ENCODE measurements around the gene APBB2.

The APBB2 gene

DNA sequence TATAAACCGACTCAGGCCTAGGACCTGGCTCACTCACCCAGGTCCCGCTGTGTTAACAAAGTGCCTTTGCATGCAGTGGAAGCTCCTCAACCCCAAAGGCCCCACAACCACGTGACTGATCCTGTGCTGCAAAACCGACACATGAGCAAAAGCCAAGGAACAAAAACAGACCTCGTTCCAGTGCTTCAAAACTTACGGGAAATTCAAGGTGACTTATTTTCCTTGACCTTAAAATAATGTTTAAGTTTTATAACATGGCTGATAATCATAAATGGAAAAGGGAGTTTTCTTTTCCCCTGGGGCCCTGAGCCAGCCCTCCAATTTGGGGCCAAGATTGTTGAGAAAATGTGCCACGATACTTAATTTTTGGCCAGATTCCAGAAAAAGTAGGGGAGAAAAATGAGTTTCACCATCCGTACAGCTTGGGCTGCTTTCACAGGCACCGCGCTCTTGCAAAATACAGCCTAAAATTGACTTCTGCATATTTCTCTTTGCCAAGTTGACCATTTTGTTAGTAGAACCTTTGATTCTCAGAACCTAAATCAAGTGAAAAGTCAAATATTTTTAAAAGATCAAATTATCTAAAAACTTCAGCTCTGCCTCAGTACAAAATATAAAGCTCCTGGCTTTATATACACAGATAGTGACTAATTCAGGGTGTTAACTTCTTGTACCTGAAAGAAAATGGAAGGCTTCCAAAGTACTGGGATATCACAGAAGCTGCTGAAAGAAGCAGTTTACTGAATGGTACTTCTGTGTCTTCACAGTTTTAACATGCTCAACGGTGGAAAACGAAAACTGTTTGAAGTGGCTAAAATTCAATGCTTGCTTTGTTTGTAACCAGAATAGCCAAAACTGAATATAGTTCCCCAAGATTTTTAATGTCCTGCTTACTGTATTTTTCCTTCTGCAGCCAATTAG, 93.8 kb downstream of the APBB2 start:
- H3K27ac ChIP-seq: peak overlapping the region; percentile 64
- no peak for DNase-seq (ENCODE audit: low read depth, low spot score)

- no peak for DNase-seq (ENCODE audit: low read depth, low spot score)
- H3K27ac ChIP-seq: peak overlapping the region; percentile 64
Measured at GRCh38 chr4:41119867-41120295, 94.5 kb downstream of the APBB2 start.

GRCh38 chr4:41111791-41112190, 102.6 kb downstream of the APBB2 start:
- DNase-seq (ENCODE audit: low read depth, low spot score): no peak
- no peak overlapping the region for H3K27ac ChIP-seq

DNA sequence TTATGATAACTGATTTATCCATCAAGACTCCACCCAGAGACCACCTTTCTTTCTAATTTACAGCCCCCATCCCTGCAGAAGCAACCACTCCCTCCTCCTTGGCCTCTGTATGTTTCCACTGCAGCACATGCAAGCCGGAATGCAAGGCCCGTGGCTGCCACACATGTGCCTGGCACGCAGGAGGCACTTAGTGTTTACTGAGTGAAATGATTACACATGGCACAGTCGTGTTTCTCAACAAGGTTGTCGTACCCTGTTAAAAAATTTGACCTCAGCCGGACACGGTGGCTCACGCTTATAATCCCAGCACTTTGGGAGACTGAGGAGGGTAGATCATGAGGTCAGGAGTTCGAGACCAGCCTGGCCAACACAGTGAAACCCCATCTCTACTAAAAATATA, 104.3 kb downstream of the APBB2 start:
- no peak overlapping the region for H3K27ac ChIP-seq
- no peak for DNase-seq (ENCODE audit: low read depth, low spot score)

- DNase-seq (ENCODE audit: low read depth, low spot score): no peak
- no peak overlapping the region for H3K27ac ChIP-seq
Measured at GRCh38 chr4:41108481-41108880, 105.9 kb downstream of the APBB2 start.

GRCh38 chr4:41106694-41107419, 107.5 kb downstream of the APBB2 start:
- no peak overlapping the region for H3K27ac ChIP-seq
- DNase-seq (ENCODE audit: low read depth, low spot score): no peak

DNA sequence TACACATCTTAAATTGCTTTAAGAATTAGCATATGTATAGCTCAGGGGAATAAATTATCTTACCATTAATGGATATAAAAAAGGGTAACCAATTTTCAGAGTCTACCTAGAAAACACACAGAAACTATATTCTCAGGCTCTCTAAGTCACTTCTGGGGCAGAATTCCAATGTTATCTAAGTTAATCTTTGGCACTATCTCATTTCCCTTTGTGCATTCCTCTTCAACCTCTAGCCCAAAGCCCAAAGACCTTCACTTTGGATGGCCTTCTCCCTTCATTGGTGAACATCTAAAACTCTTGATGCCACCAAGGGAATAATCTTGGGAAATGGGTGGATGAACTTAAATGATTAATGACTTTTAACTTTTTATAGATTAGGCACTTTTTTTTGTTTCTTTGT, 108.3 kb downstream of the APBB2 start:
- no peak overlapping the region for H3K27ac ChIP-seq
- no peak for DNase-seq (ENCODE audit: low read depth, low spot score)

DNA sequence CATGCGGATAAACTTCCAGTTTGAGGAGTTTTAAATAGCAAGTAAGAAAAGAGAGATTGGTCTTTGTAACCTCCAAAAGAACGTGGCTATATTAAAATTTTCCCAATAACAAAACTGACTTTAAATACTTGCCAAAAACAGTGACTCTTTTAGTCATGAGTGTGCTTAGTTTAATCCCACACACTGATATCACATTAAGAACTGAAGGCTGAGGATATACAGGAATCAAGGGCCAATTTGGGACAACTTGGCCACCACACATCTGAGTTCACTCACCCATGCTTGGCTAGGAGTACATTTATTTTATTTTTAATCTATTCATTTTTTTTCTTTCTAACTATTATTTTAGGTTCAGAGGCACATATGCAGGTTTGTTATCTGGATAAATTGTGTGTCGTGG, 110.2 kb downstream of the APBB2 start:
- no peak for DNase-seq (ENCODE audit: low read depth, low spot score)
- no peak overlapping the region for H3K27ac ChIP-seq

GRCh38 chr4:41103657-41104056, 110.7 kb downstream of the APBB2 start:
- DNase-seq (ENCODE audit: low read depth, low spot score): no peak

DNA sequence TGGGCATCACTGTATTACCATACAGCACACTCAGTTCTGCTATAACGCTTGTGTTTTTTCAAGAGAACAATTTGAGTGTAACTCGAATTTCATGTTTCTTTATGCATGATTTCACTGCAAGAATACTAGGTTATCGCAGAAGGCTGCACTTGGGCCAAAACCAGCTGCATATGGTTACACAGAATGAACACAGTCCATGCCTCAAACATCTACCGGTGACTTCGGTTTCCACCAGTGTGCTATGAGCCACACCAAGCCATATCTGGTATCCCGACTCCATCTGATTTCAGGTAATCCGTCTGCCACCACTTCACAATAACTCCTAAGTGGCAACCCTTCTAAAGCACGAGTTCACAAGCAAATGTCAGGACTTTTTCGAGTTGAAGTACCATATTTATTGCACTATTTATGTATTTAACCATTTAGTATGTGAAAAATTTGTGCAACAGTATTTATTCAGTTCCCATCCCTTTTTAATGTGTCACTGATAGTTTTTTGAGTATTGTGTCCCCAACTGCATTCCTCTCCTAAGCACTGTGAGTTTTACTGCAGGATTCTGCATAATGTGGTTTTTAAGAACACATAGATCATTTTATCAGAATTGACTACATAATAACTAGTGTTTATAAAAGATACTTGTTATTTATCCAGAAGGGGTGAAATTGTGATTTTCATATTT, 111.8 kb downstream of the APBB2 start:
- DNase-seq (ENCODE audit: low read depth, low spot score): no peak
- no peak overlapping the region for H3K27ac ChIP-seq

More at GRCh38 chr4:41103657-41104056, 110.7 kb downstream of the APBB2 start:
- H3K27ac ChIP-seq: no peak overlapping the region

- DNase-seq (ENCODE audit: low read depth, low spot score): no peak
- no peak overlapping the region for H3K27ac ChIP-seq
Measured at GRCh38 chr4:41098093-41099048, 116.0 kb downstream of the APBB2 start.

DNA sequence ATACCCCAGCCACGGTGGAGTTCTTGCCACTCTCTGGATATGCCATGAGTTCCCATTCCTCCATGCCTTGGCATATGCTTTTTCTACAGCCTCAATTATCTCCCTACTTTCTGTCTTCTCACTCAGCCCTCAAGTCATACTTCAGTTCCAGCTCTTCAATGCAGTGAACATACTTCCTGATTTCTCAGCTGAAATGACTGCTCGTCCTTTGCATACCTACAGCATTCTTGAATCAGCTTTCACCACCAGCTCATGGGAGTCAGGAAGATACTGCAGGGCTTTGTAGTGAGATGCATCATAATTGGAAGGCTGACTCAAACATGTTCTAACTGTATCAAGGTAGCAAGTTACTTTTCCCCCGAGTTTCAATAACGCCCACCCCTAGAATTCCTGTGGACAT, 118.4 kb downstream of the APBB2 start:
- peak overlapping the region; percentile 29 for H3K27ac ChIP-seq
- DNase-seq (ENCODE audit: low read depth, low spot score): peak; percentile 41

- H3K27ac ChIP-seq: peak overlapping the region; percentile 29
Measured at GRCh38 chr4:41095192-41095872, 119.0 kb downstream of the APBB2 start.

GRCh38 chr4:41092128-41092527, 122.2 kb downstream of the APBB2 start:
- no peak for DNase-seq (ENCODE audit: low read depth, low spot score)
- no peak overlapping the region for H3K27ac ChIP-seq

More at GRCh38 chr4:41095192-41095872, 119.0 kb downstream of the APBB2 start:
- no peak for DNase-seq (ENCODE audit: low read depth, low spot score)

- no peak overlapping the region for H3K27ac ChIP-seq
- no peak for DNase-seq (ENCODE audit: low read depth, low spot score)
Measured at GRCh38 chr4:41081847-41082246, 132.5 kb downstream of the APBB2 start.

GRCh38 chr4:41080976-41081375, 133.4 kb downstream of the APBB2 start:
- no peak overlapping the region for H3K27ac ChIP-seq
- no peak for DNase-seq (ENCODE audit: low read depth, low spot score)

DNA sequence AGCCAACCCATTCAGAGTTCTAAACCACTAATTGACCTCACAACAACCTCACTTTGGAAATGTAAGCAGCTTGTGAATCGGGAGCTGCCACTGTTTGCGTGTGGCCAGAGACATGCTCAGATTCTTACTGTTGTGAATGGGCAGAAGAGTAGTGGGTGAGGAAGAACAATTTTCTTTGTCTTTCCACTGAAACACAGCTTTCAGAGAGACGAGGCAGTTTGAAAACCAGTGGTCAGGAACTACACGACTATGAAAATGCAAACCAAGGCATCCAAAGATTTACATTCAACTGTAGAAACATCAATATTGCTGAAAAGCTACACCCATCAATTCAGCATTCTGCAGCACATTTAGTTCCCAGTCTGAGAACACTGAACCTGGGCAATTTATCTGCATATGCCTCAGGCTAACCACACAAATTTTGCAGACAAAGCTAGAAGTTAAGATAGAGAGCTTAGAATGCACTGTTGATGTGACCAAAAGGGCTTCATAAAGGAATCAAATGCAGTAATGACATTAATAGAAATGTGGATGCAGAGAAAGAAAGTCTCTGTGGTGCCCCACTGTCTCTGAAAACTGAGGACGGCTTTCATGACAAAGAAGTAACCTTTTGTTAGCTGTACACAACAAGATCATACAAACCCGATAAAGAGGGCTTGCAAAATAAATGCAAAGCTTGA, 134.3 kb downstream of the APBB2 start:
- no peak overlapping the region for H3K27ac ChIP-seq
- DNase-seq (ENCODE audit: low read depth, low spot score): no peak

DNA sequence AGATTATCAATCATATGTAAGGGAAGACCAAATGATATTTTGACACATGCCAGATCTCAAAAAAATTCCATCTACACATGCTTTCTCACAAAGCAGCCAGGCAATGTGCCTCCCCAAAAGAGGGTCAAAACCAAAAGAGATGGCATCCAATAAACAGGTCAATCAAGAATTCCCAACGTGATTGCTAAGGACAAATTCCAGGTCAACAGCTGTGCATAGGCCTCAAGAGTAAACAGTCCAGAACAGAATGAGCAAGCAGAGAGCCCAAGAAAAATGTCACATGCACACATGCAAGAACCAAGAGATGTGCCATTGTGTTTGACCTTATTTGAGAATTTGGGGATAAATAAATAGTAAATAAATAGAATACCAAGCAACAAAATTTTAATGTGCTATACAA, 136.7 kb downstream of the APBB2 start:
- no peak overlapping the region for H3K27ac ChIP-seq
- no peak for DNase-seq (ENCODE audit: low read depth, low spot score)

- DNase-seq (ENCODE audit: low read depth, low spot score): no peak
- no peak overlapping the region for H3K27ac ChIP-seq
Measured at GRCh38 chr4:41076481-41076880, 137.9 kb downstream of the APBB2 start.
